Endothelial cell of umbilical vein (primary cell): ENCODE measurements around the gene GSTP1. TPM values are rescaled to one million over a fixed set of nuclear protein-coding genes. Genes with fewer than 3 reads are reported as not detected.

Experiments used
- BruUV-seq: library from RNA; stranded (reverse); fragments of 400-500 nt; replicated peaks from 2 replicates; lab custom pipeline; 2021; lab: Mats Ljungman, UMichigan
- CTCF ChIA-PET: fragments of 300-600, 350-600 bp; sonication (Branson Sonifier 250); formaldehyde crosslinking; loops from one replicate; lab custom pipeline; 2021; ENCODE audit warnings: antibody characterized with exemption, inconsistent platforms; lab: Charles Lee
- POLR2A ChIA-PET: fragments of 300-600, 350-600 bp; sonication (Branson Sonifier 250); formaldehyde crosslinking; loops from one replicate; lab custom pipeline; 2021; ENCODE audit warnings: antibody characterized with exemption, inconsistent platforms; lab: Charles Lee
- DNase-seq: peaks from one replicate; pipeline ENCODE4 v3.0.0-alpha.2; 2011; ENCODE audit warnings: low read depth, low spot score
- FAIRE-seq: peaks from 2 replicates; lab custom pipeline; 2011; peaks lifted over from hg19 to GRCh38; lab: Jason Lieb, UNC
- H2AFZ ChIP-seq: 2 replicates; pipeline ENCODE4 v1.6.0; 2012; ENCODE audit warnings: low read depth, low read length, control low read depth, inconsistent platforms
- H3K27ac ChIP-seq: 2 replicates; pipeline ENCODE4 v1.5.1; 2011; ENCODE audit warnings: low read depth, mild to moderate bottlenecking, control low read depth, low read length, moderate library complexity; ENCODE audit not compliant: insufficient read depth
- H3K27me3 ChIP-seq, 2 experiments: 2 replicates each; pipeline versions ENCODE4 v1.6.0 to v1.6.1; 2011; ENCODE audit warnings: low read length in 2 of 2, mixed read lengths in 1 of 2; ENCODE audit not compliant: control insufficient read depth in 2 of 2, insufficient read depth in 2 of 2
- H3K36me3 ChIP-seq, 2 experiments: 2 replicates in 1 of 2; 3 replicates in 1 of 2; pipeline ENCODE4 v1.5.1; 2011; ENCODE audit warnings: low read length in 2 of 2, mild to moderate bottlenecking in 1 of 2, moderate library complexity in 1 of 2; ENCODE audit not compliant: control insufficient read depth in 2 of 2, insufficient read depth in 2 of 2; ENCODE audit errors: extremely low read depth in 1 of 2
- H3K4me1 ChIP-seq: 3 replicates; pipeline ENCODE4 v1.5.1; 2011; ENCODE audit warnings: mild to moderate bottlenecking, low read length; ENCODE audit not compliant: control insufficient read depth, insufficient read depth; ENCODE audit errors: extremely low read depth
- H3K4me2 ChIP-seq: 2 replicates; pipeline ENCODE4 v1.6.1; 2011; ENCODE audit warnings: low read length, control low read depth, mixed read lengths; ENCODE audit not compliant: insufficient read depth
- H3K4me3 ChIP-seq, 3 experiments: fragments of 200-600 bp in 1 of 3; sonication (generic), shearing (Covaris generic) in 1 of 3; replicated peaks in 1 of 3; 2 replicates each; pipeline ENCODE4 v1.5.1; 2011 to 2016; ENCODE audit warnings: control low read depth in 3 of 3, low read length in 3 of 3, mild to moderate bottlenecking in 2 of 3, inconsistent platforms in 1 of 3, low read depth in 1 of 3, moderate library complexity in 1 of 3; ENCODE audit not compliant: insufficient read depth in 1 of 3
- H3K79me2 ChIP-seq: 2 replicates; pipeline ENCODE4 v1.6.0; 2012; ENCODE audit warnings: low read length, inconsistent platforms; ENCODE audit not compliant: control insufficient read depth, insufficient read depth
- H3K9ac ChIP-seq: replicated peaks from 2 replicates; pipeline ENCODE3; 2011; ENCODE audit warnings: low read length, control low read depth; ENCODE audit not compliant: insufficient read depth; ENCODE audit errors: extremely low read depth
- H3K9me1 ChIP-seq: replicated peaks from 3 replicates; pipeline ENCODE4 v1.6.0; 2011; ENCODE audit warnings: mild to moderate bottlenecking, low read length; ENCODE audit not compliant: control insufficient read depth, insufficient read depth; ENCODE audit errors: extremely low read depth
- H3K9me3 ChIP-seq: replicated peaks from 2 replicates; pipeline ENCODE4 v1.5.1; 2012; ENCODE audit warnings: low read length, inconsistent platforms; ENCODE audit not compliant: control insufficient read depth, insufficient read depth
- H4K20me1 ChIP-seq: replicated peaks from 2 replicates; pipeline ENCODE3; 2011; ENCODE audit warnings: mild to moderate bottlenecking, low read length; ENCODE audit not compliant: control insufficient read depth, insufficient read depth; ENCODE audit errors: extremely low read depth
- EZH2 ChIP-seq: IDR thresholded peaks from 2 replicates; pipeline ENCODE4 v1.6.1; 2012; ENCODE audit warnings: borderline replicate concordance, low read depth, mild to moderate bottlenecking, moderate library complexity, low read length, inconsistent platforms; ENCODE audit not compliant: severe bottlenecking
- FOS ChIP-seq: IDR thresholded peaks from 2 replicates; pipeline ENCODE4 v1.6.1; 2011; ENCODE audit warnings: mild to moderate bottlenecking, low read length, moderate library complexity, borderline replicate concordance; ENCODE audit not compliant: insufficient read depth
- GATA2 ChIP-seq: IDR thresholded peaks from 2 replicates; pipeline ENCODE4 v1.7.0; 2011; ENCODE audit warnings: low read depth, mild to moderate bottlenecking, moderate library complexity, mixed read lengths, low read length; ENCODE audit not compliant: insufficient read length, insufficient read depth
- JUN ChIP-seq: IDR thresholded peaks from 2 replicates; pipeline ENCODE4 v1.6.1; 2011; ENCODE audit warnings: borderline replicate concordance, low read depth; ENCODE audit not compliant: insufficient read length, insufficient read depth
- MYC ChIP-seq: IDR thresholded peaks from one replicate; pipeline ENCODE4 v1.6.1; 2011; ENCODE audit warnings: mild to moderate bottlenecking, low read depth, low read length
- POLR2A ChIP-seq: IDR thresholded peaks from 2 replicates; pipeline ENCODE4 v1.6.1; 2012; ENCODE audit warnings: low read depth, mild to moderate bottlenecking, control low read depth, low read length
- POLR2AphosphoS5 ChIP-seq: IDR thresholded peaks from 2 replicates; pipeline ENCODE4 v1.6.1; 2012; ENCODE audit warnings: low read depth, mild to moderate bottlenecking, control low read depth, low read length, moderate library complexity; ENCODE audit not compliant: insufficient read depth
- dilution Hi-C: fragments of 300-500 bp; cut with MboI; formaldehyde crosslinking; loops from one replicate; pipeline ENCODE4 v1.15.0; 2019; ENCODE audit warnings: low sequenced_read_pairs; ENCODE audit not compliant: extremely low pct_ligation_motif_present
- intact Hi-C: fragments of 100-400 bp; cut with micrococcal nuclease; formaldehyde crosslinking; loops from one replicate; pipeline ENCODE4 v1.10.0; 2022
- polyA plus RNA-seq, 4 experiments: library from polyadenylated mRNA; depleted of rRNA in 3 of 4; stranded (reverse) in 3 of 4; unstranded in 1 of 4; fragments of >200 nt; gene quantifications; 2 replicates each; pipeline versions ENCODE4 v1.2.1 to v1.2.3, GENCODE V29; 2011 to 2012; ENCODE audit warnings: missing spikeins in 1 of 4
- total RNA-seq: library from RNA; stranded (reverse); gene quantifications from 2 replicates; pipeline ENCODE4 v1.2.3, GENCODE V29; 2021
- TF ChIP-seq, protein P1 (sequence below): IDR thresholded peaks from 2 replicates; pipeline ENCODE4 v1.6.1; 2011; ENCODE audit not compliant: insufficient read depth, insufficient read length
- TF ChIP-seq, protein P2 (sequence below), 2 donors: IDR thresholded peaks; 1 replicate in 1 of 2; 2 replicates in 1 of 2; pipeline ENCODE4 v1.5.1; 2011; ENCODE audit warnings: low read length in 2 of 2, mild to moderate bottlenecking in 2 of 2, moderate library complexity in 2 of 2, control low read depth in 1 of 2, inconsistent platforms in 1 of 2, low read depth in 1 of 2; ENCODE audit not compliant: insufficient read depth in 1 of 2; ENCODE audit errors: extremely low read depth in 1 of 2

Gene GSTP1
- total and polyA plus RNA-seq, 2 donors (not counting 3 experiments of a cell fraction or from before 2014, with no cell fraction given) = 962 to 2,277 TPM

DNA sequence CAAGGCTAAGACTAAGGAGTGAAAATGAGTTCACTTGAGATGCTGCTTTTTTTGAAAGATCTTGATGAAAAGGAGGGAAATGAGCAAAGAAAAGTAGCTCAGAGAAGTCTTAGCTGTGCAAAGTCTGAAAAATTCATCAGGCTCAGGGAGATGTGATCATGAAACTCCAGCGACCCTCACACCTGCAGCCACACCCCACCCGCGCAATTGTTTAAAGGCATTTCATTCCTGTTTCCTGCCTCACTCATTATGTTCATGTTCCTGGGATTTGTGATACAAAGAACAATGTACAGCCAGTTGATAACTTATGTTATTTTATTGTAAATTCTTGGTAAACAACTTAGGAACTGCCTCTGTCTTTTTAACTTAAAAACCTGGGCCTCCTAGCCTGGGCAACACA is 8.7 kb upstream of the GSTP1 start:
- ChIA-PET CTCF (interaction anchor here (1.0 to 1.4 kb wide), 3 partner anchors 8 to 54 kb away, joined by 3 to 5 read pairs (median 3); partner anchors contain the start of genes GSTP1 and NUDT8), POLR2A (no interaction called here)
- Histone ChIP-seq H3K36me3 (no peaks in the 10 kb centered on the region), H3K79me2 (no peaks in the 10 kb centered on the region), H2AFZ (no peak overlapping the region), H3K27ac (no peak overlapping the region), H3K4me2 (no peak overlapping the region), H3K9ac (peak overlapping the region; percentile 38), H3K4me1 (peaks cover 28% of the 10 kb centered on the region), H3K27me3 (no peaks in the 10 kb centered on the region), H3K9me1 (no peaks in the 10 kb centered on the region), H4K20me1 (no peaks in the 10 kb centered on the region), H3K4me3 (no peak overlapping the region), H3K9me3 (no peaks in the 10 kb centered on the region)
- peak; percentile 42 for DNase-seq
- BruUV-seq = no TSS peak
- TF ChIP-seq GATA2 (no peak), JUN (no peak), POLR2AphosphoS5 (no peak), POLR2A (no peak), MYC (no peak), EZH2 (no peak), FOS (no peak)
- TF ChIP-seq, protein P1, sequence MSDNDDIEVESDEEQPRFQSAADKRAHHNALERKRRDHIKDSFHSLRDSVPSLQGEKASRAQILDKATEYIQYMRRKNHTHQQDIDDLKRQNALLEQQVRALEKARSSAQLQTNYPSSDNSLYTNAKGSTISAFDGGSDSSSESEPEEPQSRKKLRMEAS = no peak
- TF ChIP-seq, protein P2, sequence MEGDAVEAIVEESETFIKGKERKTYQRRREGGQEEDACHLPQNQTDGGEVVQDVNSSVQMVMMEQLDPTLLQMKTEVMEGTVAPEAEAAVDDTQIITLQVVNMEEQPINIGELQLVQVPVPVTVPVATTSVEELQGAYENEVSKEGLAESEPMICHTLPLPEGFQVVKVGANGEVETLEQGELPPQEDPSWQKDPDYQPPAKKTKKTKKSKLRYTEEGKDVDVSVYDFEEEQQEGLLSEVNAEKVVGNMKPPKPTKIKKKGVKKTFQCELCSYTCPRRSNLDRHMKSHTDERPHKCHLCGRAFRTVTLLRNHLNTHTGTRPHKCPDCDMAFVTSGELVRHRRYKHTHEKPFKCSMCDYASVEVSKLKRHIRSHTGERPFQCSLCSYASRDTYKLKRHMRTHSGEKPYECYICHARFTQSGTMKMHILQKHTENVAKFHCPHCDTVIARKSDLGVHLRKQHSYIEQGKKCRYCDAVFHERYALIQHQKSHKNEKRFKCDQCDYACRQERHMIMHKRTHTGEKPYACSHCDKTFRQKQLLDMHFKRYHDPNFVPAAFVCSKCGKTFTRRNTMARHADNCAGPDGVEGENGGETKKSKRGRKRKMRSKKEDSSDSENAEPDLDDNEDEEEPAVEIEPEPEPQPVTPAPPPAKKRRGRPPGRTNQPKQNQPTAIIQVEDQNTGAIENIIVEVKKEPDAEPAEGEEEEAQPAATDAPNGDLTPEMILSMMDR (IDR thresholded peaks at IDR 0.05; ENCODE audit: extremely low read depth in 1 of 2, insufficient read depth in 1 of 2, low read depth in 1 of 2, low read length in 2 of 2) = no peak
- peak; percentile 95 for FAIRE-seq
- intact Hi-C loops (no loop called here), dilution Hi-C loops (no loop called here)
